K562 (cell line): ENCODE measurements around the gene LGALS7B. TPM values are rescaled to one million over a fixed set of nuclear protein-coding genes. Genes with fewer than 3 reads are reported as not detected.

Source experiments
- ARNT ChIP-seq, 2 experiments: fragments of 450-650 bp; IDR thresholded peaks; 2 replicates each; pipeline ENCODE4 v1.6.1; 2016; ENCODE audit warnings: mild to moderate bottlenecking in 1 of 2
- ASH1L ChIP-seq: fragments of 450-650 bp; IDR thresholded peaks from 2 replicates; pipeline ENCODE4 v1.6.1; 2018; ENCODE audit warnings: borderline replicate concordance, mild to moderate bottlenecking, low read depth; ENCODE audit not compliant: partially characterized antibody
- ERF ChIP-seq: fragments of 450-650 bp; formaldehyde crosslinking; IDR thresholded peaks from 2 replicates; pipeline ENCODE4 v1.4.0; 2020; ENCODE audit warnings: mild to moderate bottlenecking, mixed read lengths
- KDM5B ChIP-seq: fragments of 200-600 bp; sonication (generic); IDR thresholded peaks from 2 replicates; pipeline ENCODE4 v1.6.1; 2012; ENCODE audit warnings: low read depth, mild to moderate bottlenecking, moderate library complexity, low read length, control low read depth, inconsistent platforms; ENCODE audit not compliant: insufficient replicate concordance
- KLF1 ChIP-seq: fragments of 450-650 bp; IDR thresholded peaks from 2 replicates; pipeline ENCODE4 v1.6.1; 2016; ENCODE audit warnings: missing genetic modification characterization, missing compliant biosample characterization
- MED1 ChIP-seq: sonication (generic); formaldehyde crosslinking; IDR thresholded peaks from 2 replicates; pipeline ENCODE4 v1.8.1; 2023; ENCODE audit warnings: missing genetic modification reagents, borderline replicate concordance
- ZBTB7A ChIP-seq: IDR thresholded peaks from 2 replicates; pipeline ENCODE4 v1.6.1; 2011; ENCODE audit warnings: low read depth, mild to moderate bottlenecking, low read length, moderate library complexity, borderline replicate concordance; ENCODE audit not compliant: control insufficient read depth
- ZNF561 ChIP-seq: fragments of 450-650 bp; formaldehyde crosslinking; conservative IDR thresholded peaks from 2 replicates; pipeline ENCODE4 v1.4.0; 2020; ENCODE audit warnings: mild to moderate bottlenecking, moderate library complexity
- polyA plus RNA-seq, 8 experiments: library from polyadenylated mRNA; depleted of rRNA in 4 of 8; stranded (reverse) in 5 of 8; unstranded in 3 of 8; fragments of >200 nt; fragmentation: Nextera tagmentation in 2 of 8; fragmentation: Illumina TruSeq in 1 of 8; extraction: Ambion mirVana in 2 of 8; extraction: Trizol in 1 of 8; gene quantifications; 2 replicates each; pipeline versions ENCODE4 v1.2.1 to v1.2.3, GENCODE V29; 2011 to 2014; ENCODE audit warnings: inconsistent platforms in 1 of 8, missing spikeins in 1 of 8
- total RNA-seq, 7 experiments: library from RNA; depleted of rRNA in 6 of 7; stranded (reverse); fragments of >200 nt in 6 of 7; fragmentation: Illumina TruSeq in 2 of 7; extraction: Trizol in 2 of 7; gene quantifications; 2 replicates each; pipeline versions ENCODE4 v1.2.1 to v1.2.3, GENCODE V29; 2011 to 2021; ENCODE audit warnings: low replicate concordance in 1 of 7
- TF ChIP-seq, protein P1 (sequence below), 2 experiments: IDR thresholded peaks; 2 replicates each; pipeline ENCODE4 v1.6.1; 2012; ENCODE audit warnings: improper control_type of control experiment in 2 of 2, low read depth in 2 of 2, low read length in 2 of 2, borderline replicate concordance in 1 of 2
- TF ChIP-seq, protein P2 (sequence below): sonication (generic); formaldehyde crosslinking; IDR thresholded peaks from 2 replicates; pipeline ENCODE4 v1.8.1; 2023; ENCODE audit warnings: mild to moderate bottlenecking, missing genetic modification reagents
- TF ChIP-seq, protein P3 (sequence below): fragments of 450-650 bp; IDR thresholded peaks from 2 replicates; pipeline ENCODE4 v1.6.1; 2016
- TF ChIP-seq, protein P4 (sequence below): sonication (generic); formaldehyde crosslinking; IDR thresholded peaks from 2 replicates; pipeline ENCODE4 v1.9.0; 2022; ENCODE audit warnings: mild to moderate bottlenecking, missing genetic modification reagents
- TF ChIP-seq, protein P5 (sequence below), 3 experiments: IDR thresholded peaks in 2 of 3; conservative IDR thresholded peaks in 1 of 3; 2 replicates each; pipeline ENCODE4 v1.5.1; 2011 to 2012; ENCODE audit warnings: low read length in 3 of 3, mild to moderate bottlenecking in 3 of 3, control low read depth in 2 of 3, improper control_type of control experiment in 1 of 3, inconsistent platforms in 1 of 3, low read depth in 1 of 3, mixed read lengths in 1 of 3, moderate library complexity in 1 of 3; ENCODE audit not compliant: insufficient read depth in 2 of 3
- TF ChIP-seq, protein P6 (sequence below): conservative IDR thresholded peaks from 2 replicates; pipeline ENCODE4 v1.6.1; 2011; ENCODE audit warnings: low read depth, mild to moderate bottlenecking, low read length; ENCODE audit not compliant: control insufficient read depth
- TF ChIP-seq, protein P7 (sequence below): fragments of 450-650 bp; IDR thresholded peaks from 2 replicates; pipeline ENCODE4 v1.6.1; 2016; ENCODE audit warnings: mild to moderate bottlenecking

The LGALS7B gene
- total and polyA plus RNA-seq, 9 of the 15 experiments (the other 6 are each of a cell fraction or from before 2014, with no cell fraction given), result not detected

DNA sequence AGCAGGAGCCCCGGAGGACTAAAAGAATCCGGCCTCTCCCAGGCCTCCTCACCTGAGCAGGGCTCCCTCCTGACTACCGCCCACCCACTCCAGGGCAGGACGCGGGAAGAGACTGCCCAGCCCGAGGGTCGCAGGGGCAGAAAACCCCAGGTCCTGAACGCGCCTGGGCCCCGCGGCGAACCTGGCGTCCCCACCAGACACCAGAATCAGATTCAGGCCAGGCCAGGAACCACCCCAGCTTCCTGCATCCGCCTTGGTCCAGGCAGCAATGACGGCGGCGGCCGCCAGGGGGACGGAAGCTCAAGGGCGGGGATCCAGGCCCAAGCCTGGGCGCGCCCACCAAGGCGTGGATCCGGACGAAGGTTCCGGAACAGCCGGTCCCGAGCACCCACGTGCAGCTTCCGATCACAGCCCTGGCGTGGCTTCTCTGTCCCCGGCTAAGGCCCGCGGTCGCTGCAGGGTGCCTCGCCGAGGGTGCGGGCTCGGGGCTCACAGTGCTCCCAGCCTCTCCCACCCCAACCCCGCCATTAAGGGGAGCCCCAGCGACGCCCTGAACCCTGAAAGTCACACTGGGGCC is 19.3 kb upstream of the LGALS7B start (continued):
- TF ChIP-seq, protein P1, sequence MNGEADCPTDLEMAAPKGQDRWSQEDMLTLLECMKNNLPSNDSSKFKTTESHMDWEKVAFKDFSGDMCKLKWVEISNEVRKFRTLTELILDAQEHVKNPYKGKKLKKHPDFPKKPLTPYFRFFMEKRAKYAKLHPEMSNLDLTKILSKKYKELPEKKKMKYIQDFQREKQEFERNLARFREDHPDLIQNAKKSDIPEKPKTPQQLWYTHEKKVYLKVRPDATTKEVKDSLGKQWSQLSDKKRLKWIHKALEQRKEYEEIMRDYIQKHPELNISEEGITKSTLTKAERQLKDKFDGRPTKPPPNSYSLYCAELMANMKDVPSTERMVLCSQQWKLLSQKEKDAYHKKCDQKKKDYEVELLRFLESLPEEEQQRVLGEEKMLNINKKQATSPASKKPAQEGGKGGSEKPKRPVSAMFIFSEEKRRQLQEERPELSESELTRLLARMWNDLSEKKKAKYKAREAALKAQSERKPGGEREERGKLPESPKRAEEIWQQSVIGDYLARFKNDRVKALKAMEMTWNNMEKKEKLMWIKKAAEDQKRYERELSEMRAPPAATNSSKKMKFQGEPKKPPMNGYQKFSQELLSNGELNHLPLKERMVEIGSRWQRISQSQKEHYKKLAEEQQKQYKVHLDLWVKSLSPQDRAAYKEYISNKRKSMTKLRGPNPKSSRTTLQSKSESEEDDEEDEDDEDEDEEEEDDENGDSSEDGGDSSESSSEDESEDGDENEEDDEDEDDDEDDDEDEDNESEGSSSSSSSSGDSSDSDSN (IDR thresholded peaks at IDR 0.05; ENCODE audit: borderline replicate concordance in 1 of 2, low read depth in 2 of 2, low read length in 2 of 2), result no peak
- TF ChIP-seq ZBTB7A, result no peak
- TF ChIP-seq ZNF561 (CRISPR knock-in tag), result no peak
- TF ChIP-seq, protein P2, sequence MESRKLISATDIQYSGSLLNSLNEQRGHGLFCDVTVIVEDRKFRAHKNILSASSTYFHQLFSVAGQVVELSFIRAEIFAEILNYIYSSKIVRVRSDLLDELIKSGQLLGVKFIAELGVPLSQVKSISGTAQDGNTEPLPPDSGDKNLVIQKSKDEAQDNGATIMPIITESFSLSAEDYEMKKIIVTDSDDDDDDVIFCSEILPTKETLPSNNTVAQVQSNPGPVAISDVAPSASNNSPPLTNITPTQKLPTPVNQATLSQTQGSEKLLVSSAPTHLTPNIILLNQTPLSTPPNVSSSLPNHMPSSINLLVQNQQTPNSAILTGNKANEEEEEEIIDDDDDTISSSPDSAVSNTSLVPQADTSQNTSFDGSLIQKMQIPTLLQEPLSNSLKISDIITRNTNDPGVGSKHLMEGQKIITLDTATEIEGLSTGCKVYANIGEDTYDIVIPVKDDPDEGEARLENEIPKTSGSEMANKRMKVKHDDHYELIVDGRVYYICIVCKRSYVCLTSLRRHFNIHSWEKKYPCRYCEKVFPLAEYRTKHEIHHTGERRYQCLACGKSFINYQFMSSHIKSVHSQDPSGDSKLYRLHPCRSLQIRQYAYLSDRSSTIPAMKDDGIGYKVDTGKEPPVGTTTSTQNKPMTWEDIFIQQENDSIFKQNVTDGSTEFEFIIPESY (CRISPR knock-in tag), result peak; percentile 86
- no peak for TF ChIP-seq ASH1L
- TF ChIP-seq, protein P3, sequence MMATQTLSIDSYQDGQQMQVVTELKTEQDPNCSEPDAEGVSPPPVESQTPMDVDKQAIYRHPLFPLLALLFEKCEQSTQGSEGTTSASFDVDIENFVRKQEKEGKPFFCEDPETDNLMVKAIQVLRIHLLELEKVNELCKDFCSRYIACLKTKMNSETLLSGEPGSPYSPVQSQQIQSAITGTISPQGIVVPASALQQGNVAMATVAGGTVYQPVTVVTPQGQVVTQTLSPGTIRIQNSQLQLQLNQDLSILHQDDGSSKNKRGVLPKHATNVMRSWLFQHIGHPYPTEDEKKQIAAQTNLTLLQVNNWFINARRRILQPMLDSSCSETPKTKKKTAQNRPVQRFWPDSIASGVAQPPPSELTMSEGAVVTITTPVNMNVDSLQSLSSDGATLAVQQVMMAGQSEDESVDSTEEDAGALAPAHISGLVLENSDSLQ, result no peak
- TF ChIP-seq, protein P4, sequence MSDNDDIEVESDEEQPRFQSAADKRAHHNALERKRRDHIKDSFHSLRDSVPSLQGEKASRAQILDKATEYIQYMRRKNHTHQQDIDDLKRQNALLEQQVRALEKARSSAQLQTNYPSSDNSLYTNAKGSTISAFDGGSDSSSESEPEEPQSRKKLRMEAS, result 0 out of 2 replicates have a peak, but pooled peaks have one; percentile 12
- TF ChIP-seq ERF (CRISPR knock-in tag), result no peak
- TF ChIP-seq MED1 (CRISPR knock-in tag), result no peak
- TF ChIP-seq, protein P5, sequence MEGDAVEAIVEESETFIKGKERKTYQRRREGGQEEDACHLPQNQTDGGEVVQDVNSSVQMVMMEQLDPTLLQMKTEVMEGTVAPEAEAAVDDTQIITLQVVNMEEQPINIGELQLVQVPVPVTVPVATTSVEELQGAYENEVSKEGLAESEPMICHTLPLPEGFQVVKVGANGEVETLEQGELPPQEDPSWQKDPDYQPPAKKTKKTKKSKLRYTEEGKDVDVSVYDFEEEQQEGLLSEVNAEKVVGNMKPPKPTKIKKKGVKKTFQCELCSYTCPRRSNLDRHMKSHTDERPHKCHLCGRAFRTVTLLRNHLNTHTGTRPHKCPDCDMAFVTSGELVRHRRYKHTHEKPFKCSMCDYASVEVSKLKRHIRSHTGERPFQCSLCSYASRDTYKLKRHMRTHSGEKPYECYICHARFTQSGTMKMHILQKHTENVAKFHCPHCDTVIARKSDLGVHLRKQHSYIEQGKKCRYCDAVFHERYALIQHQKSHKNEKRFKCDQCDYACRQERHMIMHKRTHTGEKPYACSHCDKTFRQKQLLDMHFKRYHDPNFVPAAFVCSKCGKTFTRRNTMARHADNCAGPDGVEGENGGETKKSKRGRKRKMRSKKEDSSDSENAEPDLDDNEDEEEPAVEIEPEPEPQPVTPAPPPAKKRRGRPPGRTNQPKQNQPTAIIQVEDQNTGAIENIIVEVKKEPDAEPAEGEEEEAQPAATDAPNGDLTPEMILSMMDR (IDR thresholded peaks at IDR 0.05 in 2 of 3, conservative IDR thresholded peaks at IDR 0.05 in 1 of 3; ENCODE audit: insufficient read depth in 2 of 3, low read depth in 1 of 3, low read length in 3 of 3), result peak; percentile 48 to 70 (median 62); a peak in 5 of 6 replicates
- TF ChIP-seq, protein P6, sequence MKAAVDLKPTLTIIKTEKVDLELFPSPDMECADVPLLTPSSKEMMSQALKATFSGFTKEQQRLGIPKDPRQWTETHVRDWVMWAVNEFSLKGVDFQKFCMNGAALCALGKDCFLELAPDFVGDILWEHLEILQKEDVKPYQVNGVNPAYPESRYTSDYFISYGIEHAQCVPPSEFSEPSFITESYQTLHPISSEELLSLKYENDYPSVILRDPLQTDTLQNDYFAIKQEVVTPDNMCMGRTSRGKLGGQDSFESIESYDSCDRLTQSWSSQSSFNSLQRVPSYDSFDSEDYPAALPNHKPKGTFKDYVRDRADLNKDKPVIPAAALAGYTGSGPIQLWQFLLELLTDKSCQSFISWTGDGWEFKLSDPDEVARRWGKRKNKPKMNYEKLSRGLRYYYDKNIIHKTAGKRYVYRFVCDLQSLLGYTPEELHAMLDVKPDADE, result no peak
- TF ChIP-seq KLF1 (tag), result no peak
- TF ChIP-seq ARNT (IDR thresholded peaks at IDR 0.05), result no peak
- no peak for TF ChIP-seq KDM5B
- TF ChIP-seq, protein P7, sequence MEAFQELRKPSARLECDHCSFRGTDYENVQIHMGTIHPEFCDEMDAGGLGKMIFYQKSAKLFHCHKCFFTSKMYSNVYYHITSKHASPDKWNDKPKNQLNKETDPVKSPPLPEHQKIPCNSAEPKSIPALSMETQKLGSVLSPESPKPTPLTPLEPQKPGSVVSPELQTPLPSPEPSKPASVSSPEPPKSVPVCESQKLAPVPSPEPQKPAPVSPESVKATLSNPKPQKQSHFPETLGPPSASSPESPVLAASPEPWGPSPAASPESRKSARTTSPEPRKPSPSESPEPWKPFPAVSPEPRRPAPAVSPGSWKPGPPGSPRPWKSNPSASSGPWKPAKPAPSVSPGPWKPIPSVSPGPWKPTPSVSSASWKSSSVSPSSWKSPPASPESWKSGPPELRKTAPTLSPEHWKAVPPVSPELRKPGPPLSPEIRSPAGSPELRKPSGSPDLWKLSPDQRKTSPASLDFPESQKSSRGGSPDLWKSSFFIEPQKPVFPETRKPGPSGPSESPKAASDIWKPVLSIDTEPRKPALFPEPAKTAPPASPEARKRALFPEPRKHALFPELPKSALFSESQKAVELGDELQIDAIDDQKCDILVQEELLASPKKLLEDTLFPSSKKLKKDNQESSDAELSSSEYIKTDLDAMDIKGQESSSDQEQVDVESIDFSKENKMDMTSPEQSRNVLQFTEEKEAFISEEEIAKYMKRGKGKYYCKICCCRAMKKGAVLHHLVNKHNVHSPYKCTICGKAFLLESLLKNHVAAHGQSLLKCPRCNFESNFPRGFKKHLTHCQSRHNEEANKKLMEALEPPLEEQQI, result no peak
